GM21515 (cell line): ENCODE measurements around the gene EVI2B.
"Not testable (repeated sequence)": the region's sequence is repeated elsewhere in the genome, so short reads cannot be mapped to it uniquely, and the experiment has no call there.

Experiments used
- ATAC-seq: cut with Tn5 transposase; IDR thresholded peaks from one replicate; pipeline ENCODE4 v1.9.1; 2021; ENCODE audit not compliant: unreplicated experiment

EVI2B gene, protein sequence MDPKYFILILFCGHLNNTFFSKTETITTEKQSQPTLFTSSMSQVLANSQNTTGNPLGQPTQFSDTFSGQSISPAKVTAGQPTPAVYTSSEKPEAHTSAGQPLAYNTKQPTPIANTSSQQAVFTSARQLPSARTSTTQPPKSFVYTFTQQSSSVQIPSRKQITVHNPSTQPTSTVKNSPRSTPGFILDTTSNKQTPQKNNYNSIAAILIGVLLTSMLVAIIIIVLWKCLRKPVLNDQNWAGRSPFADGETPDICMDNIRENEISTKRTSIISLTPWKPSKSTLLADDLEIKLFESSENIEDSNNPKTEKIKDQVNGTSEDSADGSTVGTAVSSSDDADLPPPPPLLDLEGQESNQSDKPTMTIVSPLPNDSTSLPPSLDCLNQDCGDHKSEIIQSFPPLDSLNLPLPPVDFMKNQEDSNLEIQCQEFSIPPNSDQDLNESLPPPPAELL

DNA sequence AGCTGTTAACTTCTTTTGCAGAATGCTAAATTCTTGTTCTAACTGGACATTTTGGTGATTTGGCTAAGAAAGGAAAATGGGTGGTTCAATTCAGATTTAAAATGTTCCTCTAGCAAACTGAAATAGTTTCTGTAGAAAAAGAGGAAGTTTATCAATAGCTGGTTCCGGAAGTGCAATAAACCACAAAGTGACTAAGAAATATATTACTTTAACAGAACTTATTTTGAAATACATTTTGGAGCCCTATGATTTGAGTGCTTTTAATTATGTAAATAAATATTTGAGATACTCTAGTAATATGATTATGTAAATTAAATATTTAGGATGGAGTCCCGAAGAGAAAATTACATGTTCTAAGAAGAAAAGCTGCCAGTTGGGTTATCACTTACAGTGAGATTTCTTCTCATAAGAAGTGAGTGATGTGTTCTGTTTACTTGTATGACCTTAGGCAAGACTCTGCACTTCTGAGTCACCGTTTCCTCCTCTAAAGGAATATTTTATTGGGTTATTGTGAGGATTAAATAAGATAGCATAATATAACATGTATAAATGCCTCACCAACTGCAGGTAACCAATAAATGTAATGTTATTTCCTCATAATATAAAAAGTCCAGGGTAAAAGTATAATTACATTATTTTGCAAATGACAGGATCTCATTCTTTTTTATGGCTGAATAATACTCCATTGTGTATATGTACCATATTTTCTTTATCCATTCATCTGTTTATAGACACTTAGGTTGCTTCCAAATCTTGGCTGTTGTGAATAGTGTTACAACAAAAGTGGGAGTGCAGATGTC is at the start of gene EVI2B:
Gene EVI2B, minus strand, starts transcription at position 73 of the 800 bp plus-strand sequence. CDS start 8,445 bp downstream, outside the sequence.
- no peak for ATAC-seq

DNA sequence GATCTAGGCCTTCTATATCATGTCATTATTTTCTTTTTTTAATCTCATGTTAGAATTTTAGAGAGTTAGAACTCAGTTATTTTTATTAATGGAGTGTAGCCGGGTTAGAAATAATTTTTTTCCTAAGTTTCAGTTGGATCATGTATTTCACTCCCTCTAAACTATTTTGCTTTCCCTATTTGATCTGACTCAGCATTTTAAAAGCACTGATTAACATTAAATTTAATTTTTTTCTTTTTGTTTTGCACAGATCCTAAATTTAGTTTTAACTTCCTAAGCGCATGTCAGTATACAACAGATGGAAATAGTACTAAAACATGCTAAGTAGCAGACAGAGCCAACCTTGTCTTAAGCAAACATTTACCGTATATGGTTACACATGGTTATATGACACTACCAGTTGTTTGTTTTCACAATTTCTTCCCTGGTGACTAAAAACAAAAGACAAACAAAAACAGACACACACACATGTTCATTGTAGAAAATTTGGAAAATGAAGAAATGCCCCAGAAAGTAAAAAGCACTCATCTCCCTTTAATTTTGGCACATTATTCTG is 44.1 kb upstream of the EVI2B start:
- no peak for ATAC-seq

DNA sequence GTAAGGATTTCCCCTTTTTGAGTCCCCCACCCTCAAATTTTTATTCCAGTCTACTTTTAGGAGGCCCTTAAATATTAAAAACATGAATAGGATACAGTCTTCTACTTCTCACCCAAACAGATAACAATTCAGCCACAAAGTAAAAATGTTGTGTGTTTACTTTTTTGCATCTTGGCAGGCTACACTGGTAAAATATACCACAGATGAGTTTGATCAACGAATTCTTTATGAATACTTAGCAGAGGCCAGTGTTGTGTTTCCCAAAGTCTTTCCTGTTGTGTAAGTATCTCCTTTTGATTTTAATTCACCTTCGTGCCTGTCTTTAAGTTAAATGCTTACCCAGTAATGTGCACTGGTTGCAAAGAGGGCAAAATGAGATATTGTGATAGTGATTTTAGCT is 43.2 kb upstream of the EVI2B start:
- ATAC-seq, result no peak

DNA sequence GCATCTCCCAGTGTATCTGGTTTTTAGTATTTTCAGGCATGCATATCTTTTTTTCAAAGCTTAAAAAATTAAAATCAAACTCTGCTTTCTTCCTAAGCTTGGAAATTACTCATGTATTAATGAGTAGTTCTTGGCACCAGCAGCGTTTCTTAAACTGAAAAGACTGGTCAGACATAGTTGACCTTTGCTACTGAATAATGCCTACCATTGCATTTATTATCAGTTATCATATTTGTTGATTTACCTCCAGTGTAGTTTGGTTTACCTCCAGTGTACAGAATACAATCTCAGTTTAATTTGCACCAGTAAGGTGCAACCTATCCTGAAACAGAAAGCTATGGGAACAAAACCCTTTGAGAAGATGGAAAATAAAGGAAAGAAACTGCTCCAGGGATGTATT is 42.1 kb upstream of the EVI2B start:
- no peak for ATAC-seq

DNA sequence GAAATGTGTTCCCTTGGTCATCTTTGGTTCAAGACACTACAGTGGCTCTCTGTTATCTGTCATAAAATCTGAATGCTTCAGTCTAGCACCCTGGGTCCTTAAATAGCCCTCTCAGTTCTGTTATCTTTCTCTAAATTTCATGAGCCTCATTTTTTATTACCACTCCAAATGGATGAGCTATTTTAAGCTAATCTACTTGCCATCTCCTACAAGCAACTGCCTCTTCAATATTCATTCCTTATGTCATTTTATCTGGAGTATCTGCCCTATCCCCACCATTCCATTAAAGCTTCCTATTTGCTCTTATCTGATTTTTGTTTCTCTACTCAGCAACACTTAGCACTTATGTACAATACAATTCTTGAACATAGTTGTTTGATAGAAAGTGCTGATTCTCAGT is 35.6 kb upstream of the EVI2B start:
- ATAC-seq, result no peak

DNA sequence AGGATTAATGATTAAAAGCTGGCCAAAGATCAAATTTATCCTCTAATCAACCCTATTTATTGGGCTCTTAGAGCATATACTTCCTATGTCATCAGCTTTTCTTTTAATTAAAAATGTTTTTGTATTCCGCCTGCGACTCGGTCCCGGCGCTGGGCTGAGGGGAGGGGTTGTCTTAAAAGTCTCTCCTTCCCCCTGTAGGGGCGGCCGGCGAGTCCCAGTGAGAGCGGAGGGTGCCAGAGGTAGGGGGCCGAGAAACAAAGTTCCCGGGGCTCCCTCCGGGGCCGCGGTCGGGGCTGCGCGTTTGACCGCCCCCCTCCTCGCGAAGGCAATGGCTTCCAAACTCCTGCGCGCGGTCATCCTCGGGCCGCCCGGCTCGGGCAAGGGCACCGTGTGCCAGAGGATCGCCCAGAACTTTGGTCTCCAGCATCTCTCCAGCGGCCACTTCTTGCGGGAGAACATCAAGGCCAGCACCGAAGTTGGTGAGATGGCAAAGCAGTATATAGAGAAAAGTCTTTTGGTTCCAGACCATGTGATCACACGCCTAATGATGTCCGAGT is 31.4 kb upstream of the EVI2B start:
- not testable (repeated sequence) for ATAC-seq

DNA sequence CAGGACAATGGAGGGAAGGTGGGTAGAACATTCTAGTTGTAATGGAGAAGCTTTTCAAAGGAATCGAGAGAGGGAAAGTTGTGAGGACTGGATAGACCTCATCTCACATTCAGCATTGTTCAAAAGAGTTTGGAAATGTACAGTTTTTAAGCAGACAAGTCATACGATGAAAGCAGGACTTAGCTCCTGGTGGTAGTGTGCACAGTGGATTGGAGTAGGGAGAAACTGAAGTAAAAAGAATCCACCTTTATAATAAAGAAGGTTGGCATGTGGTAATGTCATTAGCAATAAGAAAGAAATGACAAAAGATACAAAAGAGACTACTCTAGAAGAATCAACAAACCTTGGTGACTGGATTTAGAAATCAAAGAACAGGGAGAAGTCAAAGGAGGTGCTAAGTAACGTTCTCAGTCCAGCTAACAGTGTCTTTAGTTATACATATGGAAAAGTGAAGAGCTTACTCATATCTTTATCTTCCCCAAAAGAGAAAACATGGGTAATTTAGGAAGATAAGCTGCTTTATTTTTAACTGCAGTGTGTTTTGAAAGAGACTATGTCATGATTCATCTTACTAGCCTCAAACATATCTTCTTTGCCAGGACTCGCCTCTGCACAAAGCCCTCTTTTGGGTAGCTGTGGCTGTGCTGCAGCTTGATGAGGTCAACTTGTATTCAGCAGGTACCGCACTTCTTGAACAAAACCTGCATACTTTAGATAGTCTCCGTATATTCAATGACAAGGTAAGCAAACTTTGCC is 26.2 kb upstream of the EVI2B start:
- no peak for ATAC-seq

DNA sequence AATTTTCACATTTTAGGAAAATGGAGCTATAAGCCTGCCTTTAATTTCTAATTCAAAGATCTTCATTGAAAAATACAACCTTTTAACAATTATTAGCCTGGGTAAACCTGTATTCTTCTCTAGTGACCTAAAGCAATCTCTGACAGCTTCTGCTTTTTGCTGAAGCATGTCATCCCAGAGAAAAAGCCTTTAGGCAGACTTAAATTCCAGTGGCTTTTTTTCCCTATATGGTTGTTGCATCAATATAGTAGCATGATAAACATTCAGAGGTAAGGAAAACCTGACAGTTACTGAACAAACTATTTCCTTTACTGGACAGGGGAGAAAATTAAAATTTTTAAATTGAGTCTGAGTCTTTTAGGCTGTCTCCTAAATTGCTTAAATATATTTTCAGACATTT is 15.4 kb upstream of the EVI2B start:
- no peak for ATAC-seq

DNA sequence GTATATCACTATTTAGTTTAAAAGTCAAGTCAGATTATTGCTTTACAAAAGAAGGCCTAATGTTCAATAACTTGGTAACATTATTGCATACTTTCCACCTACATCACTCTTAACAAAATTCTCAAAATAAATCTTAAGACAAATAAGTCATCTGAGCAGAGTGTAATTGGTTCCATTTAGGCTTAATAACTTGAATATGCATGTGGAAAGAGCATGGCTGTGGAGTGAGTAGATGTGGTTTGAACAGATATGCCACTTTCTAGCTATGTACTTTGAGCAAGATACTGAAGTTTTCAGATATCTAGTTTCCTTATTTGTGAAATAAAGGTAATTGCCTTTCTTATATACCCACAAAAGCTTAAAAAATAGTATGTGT is 14.3 kb upstream of the EVI2B start:
- ATAC-seq, result no peak

DNA sequence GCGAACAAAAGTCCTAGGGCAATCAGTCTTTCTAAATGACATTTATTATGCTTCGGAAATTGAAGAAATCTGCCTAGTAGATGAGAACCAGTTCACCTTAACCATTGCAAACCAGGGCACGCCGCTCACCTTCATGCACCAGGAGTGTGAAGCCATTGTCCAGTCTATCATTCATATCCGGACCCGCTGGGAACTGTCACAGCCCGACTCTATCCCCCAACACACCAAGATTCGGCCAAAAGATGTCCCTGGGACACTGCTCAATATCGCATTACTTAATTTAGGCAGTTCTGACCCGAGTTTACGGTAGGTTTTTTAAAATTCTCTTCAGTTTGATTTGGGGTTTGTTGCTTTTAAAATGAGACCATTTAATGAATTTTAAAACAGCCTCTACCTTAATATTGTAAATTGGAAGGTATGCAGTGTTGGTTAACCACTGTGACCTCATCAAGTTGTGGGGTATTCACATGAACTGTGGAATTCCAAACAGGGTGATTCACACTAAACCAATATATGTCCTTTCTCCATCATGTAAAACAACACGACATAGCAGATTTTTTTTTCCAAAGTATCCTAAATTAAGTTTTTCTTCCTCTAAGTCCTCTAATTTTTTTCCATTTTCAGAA is 13.8 kb upstream of the EVI2B start:
- no peak for ATAC-seq

DNA sequence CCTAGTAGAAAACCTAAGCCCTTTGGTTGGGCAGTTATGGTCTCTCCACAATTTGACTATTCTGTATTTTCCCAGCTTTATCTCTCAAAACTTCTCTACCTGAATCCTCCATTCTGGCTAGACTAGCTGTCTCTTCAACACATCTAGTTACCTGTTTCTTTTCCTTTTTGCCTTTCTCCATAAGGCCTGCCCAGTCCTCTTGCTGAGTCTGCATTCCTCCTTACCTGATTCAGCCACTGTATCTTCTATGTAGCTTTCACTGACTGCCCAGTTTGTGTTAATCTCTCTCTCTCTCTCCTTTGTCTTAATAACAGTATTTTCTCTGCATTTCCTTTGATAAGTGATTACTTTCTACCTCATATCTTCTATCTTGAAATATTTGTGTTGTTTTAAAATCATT is 9.7 kb upstream of the EVI2B start:
- no peak for ATAC-seq

DNA sequence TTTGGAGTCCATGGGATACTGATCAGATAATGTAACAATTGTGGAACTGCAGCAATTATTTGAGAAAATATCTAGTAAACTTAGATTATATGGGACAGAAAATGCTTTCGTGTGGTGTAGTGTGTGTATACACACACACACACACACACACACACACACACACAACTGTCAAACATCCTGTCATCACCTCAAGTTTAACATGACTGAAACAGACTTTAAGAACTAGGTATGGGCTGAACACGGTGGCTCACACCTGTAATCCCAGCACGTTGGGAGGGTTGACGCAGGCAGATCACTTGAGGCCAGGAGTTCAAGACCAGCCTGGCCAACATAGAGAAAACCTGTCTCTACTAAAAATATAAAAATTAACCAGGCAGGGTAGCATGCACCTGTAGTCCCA is 8.1 kb upstream of the EVI2B start:
- no peak for ATAC-seq

DNA sequence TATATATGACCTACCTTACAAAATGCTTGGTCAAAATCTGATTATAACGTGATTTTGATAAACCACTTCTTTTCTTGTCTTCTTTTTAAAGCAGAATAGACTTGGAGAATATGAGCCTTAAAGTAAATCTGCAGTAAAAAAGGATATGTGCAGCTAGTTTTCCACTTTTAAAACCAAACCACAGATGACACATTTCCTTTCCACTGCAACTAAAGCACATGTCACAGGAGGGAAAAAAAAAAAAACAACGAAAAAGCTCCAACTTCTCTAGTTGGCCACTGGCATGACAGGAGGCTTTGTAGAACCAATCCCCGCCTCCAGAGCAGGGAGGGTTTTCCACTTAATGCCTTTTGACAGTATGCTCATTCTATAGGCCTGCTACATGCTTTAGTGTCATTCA is 7.6 kb upstream of the EVI2B start, which contains the start of gene EVI2A:
Gene EVI2A, minus strand, starts transcription at position 142 of the 400 bp plus-strand sequence. CDS start 2,609 bp downstream, outside the sequence.
- no peak for ATAC-seq

DNA sequence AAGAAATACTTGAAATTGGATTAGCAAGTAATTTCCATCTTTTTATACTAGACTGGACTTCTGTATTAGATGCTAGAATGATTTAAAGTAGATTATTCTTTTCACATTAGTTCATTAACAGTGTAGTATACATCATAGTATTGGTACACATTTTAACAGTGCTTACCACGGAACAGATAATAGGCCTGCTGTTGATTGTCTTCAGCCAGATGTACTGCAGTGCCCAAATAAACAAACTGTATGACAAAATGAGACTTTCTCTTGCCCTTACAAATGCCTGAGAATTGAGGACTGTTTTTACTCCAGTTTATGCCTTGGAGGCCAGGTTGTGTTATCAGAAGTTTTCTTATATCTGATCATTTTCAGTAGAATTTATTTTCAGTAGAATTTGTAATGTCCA is 6.9 kb upstream of the EVI2B start:
- ATAC-seq, result no peak

DNA sequence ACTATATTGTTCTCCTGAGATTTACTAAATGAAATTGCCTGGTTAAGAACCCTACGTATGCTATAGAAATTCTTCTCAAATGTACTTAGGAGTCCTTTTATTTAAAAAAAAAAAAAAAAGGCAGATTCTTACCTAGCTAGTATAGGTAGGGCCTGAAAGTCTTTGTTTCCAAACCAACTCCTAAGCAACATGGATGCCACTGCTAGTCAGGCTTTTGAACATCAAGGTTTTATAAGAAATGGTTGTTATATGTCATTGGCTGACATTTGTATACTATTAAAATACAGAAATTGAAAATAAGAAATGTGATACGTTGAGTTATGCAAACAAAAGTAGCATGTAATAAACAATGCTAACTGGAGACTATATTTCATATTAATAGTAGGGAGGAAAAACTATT is 6.4 kb upstream of the EVI2B start:
- ATAC-seq, result no peak

DNA sequence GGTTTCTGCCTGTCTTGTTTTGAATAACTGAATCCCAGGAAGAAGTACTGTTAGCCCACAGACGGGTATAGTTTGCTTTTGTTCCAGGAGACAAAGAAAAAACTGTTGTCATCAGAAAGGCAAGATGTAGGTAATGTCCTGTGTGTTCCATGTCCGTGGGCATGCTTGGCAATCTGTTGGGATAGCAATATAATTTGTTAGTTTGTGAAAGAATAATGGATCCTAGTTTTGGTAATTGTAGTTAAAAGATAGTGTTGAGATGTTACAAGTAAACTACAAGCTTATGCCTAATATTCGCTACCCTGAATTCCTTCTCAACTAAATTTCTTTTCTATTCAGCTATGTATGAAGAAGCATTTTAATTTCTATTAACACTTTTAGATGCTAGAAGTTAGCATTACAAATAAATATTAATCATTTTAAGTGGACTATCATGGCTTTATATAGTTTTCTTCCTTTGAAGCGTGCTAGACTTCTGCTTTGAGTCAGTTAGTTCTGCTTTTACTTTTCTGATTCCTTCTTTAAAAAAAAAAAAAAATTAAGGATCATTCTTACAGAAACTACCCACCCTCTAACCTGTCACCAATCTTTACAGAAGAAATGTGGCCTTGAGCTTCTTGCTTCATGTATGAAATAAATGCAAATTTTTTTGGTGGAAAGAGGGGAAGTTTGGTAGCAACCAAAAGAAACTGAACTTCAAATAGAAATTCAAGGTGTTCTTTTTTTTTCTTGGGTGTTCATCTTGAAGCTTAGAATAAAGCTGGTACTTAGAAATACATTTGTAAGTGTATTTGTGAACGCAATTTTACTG is 5.2 kb upstream of the EVI2B start:
- ATAC-seq, result peak; percentile 4

DNA sequence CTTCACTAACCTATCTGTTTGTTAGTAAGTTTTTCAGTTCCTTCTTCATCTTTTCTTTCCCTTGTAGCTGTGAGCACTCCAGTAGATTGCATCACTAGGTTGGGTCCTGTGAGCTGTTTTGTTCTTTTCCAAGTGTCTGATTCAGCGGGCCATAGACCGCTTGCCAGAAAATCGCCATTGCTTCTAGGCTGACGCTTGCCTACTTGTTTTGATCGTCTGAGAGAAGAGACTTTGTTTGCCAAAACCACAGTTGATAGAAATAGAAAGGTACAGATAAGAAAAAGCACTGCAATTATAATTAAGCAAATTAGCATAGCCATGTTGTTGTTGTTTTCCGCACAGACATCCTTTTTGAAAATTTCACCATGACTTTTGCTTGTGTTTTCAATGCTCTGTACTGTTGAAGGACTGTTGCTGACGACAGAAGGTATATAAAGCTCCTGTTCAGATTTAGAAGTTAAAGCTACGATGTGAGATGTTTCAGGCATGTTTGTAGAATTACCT is 4.5 kb upstream of the EVI2B start:
- ATAC-seq, result peak; percentile 32

DNA sequence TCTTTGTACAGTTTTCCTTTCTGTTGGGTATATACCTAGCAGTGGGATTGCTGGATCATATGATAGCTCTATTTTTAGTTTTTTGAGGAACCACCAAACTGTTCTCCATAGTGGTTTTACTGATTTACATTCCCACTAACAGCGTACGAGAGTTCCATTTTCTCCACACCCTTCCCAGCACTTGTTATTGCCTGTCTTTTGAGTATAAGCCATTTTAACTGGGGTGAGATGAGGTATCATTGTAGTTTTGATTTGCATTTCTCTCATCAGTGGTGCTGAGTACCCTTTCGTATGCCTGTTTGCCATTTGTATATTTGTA is 887 bp upstream of the EVI2B start:
- no peak for ATAC-seq

DNA sequence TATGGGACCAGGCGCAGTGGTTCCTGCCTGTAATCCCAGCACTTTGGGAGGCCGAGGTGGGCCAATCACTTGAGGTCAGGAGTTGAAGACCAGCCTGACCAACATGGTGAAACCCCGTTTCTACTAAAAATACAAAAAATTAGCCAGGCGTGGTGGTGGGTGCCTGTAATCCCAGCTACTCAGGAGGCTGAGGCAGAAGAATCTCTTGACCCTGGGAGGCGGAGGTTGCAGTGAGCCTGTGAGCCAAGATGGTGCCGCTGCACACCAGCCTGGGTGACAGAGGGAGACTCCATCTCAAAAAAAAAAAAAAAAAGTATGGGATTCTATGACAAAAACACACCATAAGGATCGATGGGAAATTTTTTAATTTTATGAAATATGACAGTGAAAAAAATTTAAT is 1.6 kb downstream of the EVI2B start:
- ATAC-seq, result not testable (repeated sequence)
